A549 treated with AZD9567 at 1 μM for 4 hours (cell line): ENCODE results near the gene TAF11. TPM values are rescaled to one million over a fixed set of nuclear protein-coding genes. Genes with fewer than 3 reads are reported as not detected.

Source experiments
- total RNA-seq: library from RNA; stranded (reverse); fragments of 200-300 nt; extraction: Qiagen RNA extraction; gene quantifications from 5 replicates; pipeline ENCODE4 v1.2.3, GENCODE V29; 2022; ENCODE audit not compliant: insufficient read depth

Gene TAF11, protein sequence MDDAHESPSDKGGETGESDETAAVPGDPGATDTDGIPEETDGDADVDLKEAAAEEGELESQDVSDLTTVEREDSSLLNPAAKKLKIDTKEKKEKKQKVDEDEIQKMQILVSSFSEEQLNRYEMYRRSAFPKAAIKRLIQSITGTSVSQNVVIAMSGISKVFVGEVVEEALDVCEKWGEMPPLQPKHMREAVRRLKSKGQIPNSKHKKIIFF
- 17.9 to 19.1 TPM (median 18.8 TPM) in 5 replicates for total RNA-seq

DNA sequence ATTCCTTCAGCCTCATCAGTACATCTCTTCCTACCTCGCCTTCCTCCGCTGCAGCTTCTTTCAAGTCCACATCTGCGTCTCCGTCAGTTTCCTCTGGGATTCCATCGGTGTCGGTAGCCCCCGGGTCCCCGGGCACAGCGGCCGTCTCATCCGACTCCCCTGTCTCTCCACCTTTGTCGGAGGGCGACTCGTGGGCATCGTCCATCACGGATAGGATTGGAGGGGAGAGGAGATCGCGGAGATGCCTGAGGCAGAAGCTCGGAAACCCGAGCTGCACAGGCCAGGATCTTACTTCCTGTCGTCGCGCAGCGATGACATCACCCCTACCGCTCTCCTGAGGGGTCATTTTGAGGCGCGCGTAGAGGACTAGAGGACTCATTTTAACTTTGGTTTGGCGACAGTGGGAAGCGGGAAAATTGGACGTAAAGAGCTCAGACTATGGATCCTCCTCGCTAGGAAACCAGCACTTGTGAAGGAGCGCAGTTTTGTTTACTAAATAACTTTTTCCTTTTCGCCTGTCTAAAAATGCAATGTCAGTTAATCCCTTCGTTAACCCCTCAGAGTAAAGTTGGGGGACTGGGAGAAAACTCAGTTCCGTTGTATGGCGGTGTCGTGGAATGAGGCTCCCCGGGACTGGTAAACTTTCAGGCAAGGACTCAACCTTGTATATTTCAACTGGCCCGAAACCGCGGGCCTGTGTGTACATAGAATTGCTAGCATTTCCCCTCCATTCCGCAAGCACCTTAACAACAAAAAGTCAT, at the start of gene TAF11:
Gene TAF11, minus strand, starts transcription at position 290 of the 761 bp plus-strand sequence. Its CDS starts 85 bp downstream, at position 205.

DNA sequence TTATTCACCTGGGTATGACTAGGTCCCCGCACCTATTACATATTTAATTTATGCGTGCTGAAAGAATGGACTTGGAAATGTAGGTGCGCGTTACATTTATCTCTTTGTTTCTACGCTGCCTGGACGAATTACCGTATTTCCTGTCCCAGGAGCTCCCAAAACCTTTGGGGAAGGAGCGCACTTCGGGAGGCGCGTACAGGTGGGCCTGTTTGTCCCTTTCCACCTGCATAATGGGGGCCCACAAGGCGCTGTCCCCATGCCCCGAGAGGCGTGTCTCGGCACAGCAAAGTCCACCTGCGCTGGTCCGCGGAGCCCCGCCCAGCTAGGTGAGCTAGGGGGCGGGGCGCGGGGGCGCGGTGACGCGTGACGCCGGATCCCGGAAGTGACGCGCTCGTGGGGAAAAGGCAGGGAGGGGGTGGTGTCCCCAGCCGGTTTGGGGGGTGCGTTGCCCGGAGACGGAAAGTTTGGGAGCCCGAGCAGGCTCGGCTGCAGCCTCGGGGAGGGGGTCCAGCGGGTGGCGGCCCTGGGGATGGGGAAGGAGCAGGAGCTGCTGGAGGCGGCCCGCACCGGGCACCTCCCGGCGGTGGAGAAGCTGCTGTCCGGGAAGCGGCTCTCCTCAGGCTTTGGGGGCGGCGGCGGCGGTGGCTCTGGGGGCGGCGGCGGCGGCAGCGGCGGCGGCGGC, 1.2 kb upstream of the TAF11 start, which contains the start of gene ANKS1A:
Gene ANKS1A, plus strand, starts transcription at position 382 of the 682 bp plus-strand sequence. Its CDS starts 148 bp downstream, at position 530.

Other genes with a start within 250 kb of the TAF11 start
- gene ILRUN, start 191.3 kb downstream of the TAF11 start, total RNA-seq, result 28.4 to 30.6 TPM (median 30.1 TPM) in 5 replicates
- 200 to 233 TPM (median 210 TPM) in 5 replicates for gene SNRPC, start 130.5 kb downstream of the TAF11 start, total RNA-seq
- gene BLTP3A, start 96.0 kb downstream of the TAF11 start, total RNA-seq, result 4.2 to 6.4 TPM (median 5.1 TPM) in 5 replicates
- gene ANKS1A, start 1.2 kb upstream of the TAF11 start, total RNA-seq, result 6.0 to 7.3 TPM (median 6.5 TPM) in 5 replicates